Right cardiac atrium (tissue), 5 donors: ENCODE results near the gene LCLAT1. TPM values are rescaled to one million over a fixed set of nuclear protein-coding genes. Genes with fewer than 3 reads are reported as not detected.

Experiments used
- ATAC-seq, 2 donors: fragments of 200-7000 bp; cut with Tn5 transposase; one replicate each; pipeline versions ENCODE4 v1.8.0 to v1.9.1; 2020; ENCODE audit warnings: moderate library complexity in 2 of 2, mild to moderate bottlenecking in 1 of 2
- DNase-seq, 3 donors: peaks; one replicate each; pipeline ENCODE4 v3.0.0-alpha.2; 2020
- H3K27ac ChIP-seq: one replicate; pipeline ENCODE4 v1.5.1; 2013; ENCODE audit warnings: mild to moderate bottlenecking, low read length, control low read depth, moderate library complexity
- H3K27me3 ChIP-seq: one replicate; pipeline ENCODE4 v1.6.1; 2013; ENCODE audit not compliant: control insufficient read depth, insufficient read depth
- H3K4me1 ChIP-seq: one replicate; pipeline ENCODE4 v1.6.1; 2013; ENCODE audit warnings: low read length; ENCODE audit not compliant: control insufficient read depth, insufficient read depth
- H3K4me3 ChIP-seq: one replicate; pipeline ENCODE4 v1.5.1; 2013; ENCODE audit warnings: low read length, control low read depth
- H3K9me3 ChIP-seq: one replicate; pipeline ENCODE4 v1.6.1; 2013; ENCODE audit warnings: low read length; ENCODE audit not compliant: control insufficient read depth
- WGBS: extraction: QIAGEN DNeasy Blood & Tissue Kit; methylation state at CpG from one replicate; pipeline ENCODE4 v1.1.7; 2013; 5-methylcytosine and 5-hydroxymethylcytosine counted together
- intact Hi-C, 4 donors: fragments of 100-400 bp; cut with DNase I; formaldehyde crosslinking; loops; one replicate each; pipeline versions ENCODE4 v1.11.0 to v1.14.0; 2022 to 2023
- polyA plus RNA-seq: library from polyadenylated mRNA; stranded (reverse); fragments of 200-250 nt; gene quantifications from one replicate; pipeline ENCODE4 v1.2.3, GENCODE V29; 2013
- total RNA-seq, 4 donors: library from RNA; stranded (reverse); fragmentation: NEBNext Ultra II Directional; extraction: Animal tissue kit (Norgen Biotek cat#: 25700); gene quantifications; one replicate each; pipeline ENCODE4 v1.2.1, GENCODE V29; 2021
- donor health status: healthy with polysubstance abuse.
- donor health status: DM: no; HTN: yes; CAD: no.
- donor health status: DM: no; HTN: no; CAD: no.
- donor health status: DM: no; HTN: yes; CAD: no; lungs with severe emphysema.
- donor health status: DM: yes; HTN: yes; CAD: no.

Gene LCLAT1
- total and polyA plus RNA-seq, 5 donors, result 5.1 to 18.7 (median 16.0) TPM

GRCh38 chr2:30677231-30677630, 230.2 kb downstream of the LCLAT1 start:
- ATAC-seq (no peak), DNase-seq (no peak)
- Histone ChIP-seq H3K27me3 (no peaks in the 10 kb centered on the region), H3K9me3 (no peaks in the 10 kb centered on the region), H3K27ac (no peak overlapping the region), H3K4me3 (no peak overlapping the region), H3K4me1 (no peaks in the 10 kb centered on the region)
- intact Hi-C loops, result no loop called here

DNA sequence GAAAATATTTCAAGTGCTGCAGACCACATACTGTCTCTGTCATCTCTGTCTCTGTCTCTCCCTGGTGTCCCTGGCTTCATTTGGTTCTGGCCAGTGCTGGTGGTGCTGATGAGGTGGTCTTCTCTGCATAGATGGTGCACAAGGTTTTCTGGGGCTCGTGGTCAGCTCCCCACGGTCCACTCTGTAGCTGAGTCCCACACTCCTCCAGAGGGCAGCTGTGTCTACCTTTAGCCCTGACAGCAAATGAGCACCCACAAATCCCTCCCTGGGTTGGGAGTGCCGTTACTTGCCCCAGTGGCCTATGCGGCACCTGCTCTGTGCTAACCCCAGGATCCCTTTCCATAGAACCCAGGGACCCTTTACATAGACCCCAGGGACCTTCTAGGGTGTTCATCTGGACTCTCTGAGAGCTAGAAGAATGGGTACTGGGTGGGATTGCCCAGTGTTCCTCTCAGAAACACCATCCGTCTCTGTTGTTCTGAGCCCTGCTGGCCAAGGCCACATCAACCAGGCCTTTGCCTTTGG, 230.9 kb downstream of the LCLAT1 start:
- no peak overlapping the region for H3K27ac ChIP-seq
- intact Hi-C loops, result no loop called here
- ATAC-seq (no peak), DNase-seq (no peak)
- H3K27me3 ChIP-seq, result no peaks in the 10 kb centered on the region
- H3K9me3 ChIP-seq, result no peaks in the 10 kb centered on the region
- 91% methylated on average over 5 of the region's 5 CpGs for WGBS
- H3K4me1 ChIP-seq, result no peaks in the 10 kb centered on the region
- no peak overlapping the region for H3K4me3 ChIP-seq

GRCh38 chr2:30678410-30679137, 231.5 kb downstream of the LCLAT1 start:
- intact Hi-C loops, result no loop called here
- Histone ChIP-seq H3K27me3 (no peaks in the 10 kb centered on the region), H3K4me3 (no peak overlapping the region), H3K4me1 (no peaks in the 10 kb centered on the region), H3K9me3 (no peaks in the 10 kb centered on the region), H3K27ac (no peak overlapping the region)
- ATAC-seq, result no peak
- DNase-seq, result no peak
- WGBS, result 81% methylated on average over 11 of the region's 11 CpGs

- H3K4me3 ChIP-seq, result no peak overlapping the region
- WGBS, result 76% methylated on average over 12 of the region's 12 CpGs
- intact Hi-C loops, result no loop called here
- H3K4me1 ChIP-seq, result no peaks in the 10 kb centered on the region
- ATAC-seq, result no peak
- H3K27me3 ChIP-seq, result no peaks in the 10 kb centered on the region
- H3K27ac ChIP-seq, result no peak overlapping the region
- H3K9me3 ChIP-seq, result no peaks in the 10 kb centered on the region
- no peak for DNase-seq
Observed at GRCh38 chr2:30679426-30680088, 232.5 kb downstream of the LCLAT1 start.

DNA sequence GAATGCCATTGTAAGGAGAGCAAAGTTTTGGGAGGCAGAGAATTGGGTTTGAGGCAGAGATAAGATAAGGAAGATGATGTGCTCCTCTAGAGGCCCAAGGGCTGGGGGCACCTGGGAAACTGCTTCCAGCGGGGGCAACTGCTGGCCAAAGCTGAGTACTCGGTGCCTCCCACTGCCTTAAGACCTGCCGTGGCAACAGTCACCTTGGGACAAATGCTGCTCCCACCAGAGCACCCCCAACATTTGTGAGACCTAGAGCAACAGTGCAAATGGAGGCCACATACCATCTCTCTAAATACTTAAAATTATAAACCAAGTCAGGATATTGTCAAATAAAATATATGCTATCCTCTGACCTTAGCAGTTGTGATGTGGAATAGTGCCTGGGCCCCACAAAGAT, 233.1 kb downstream of the LCLAT1 start:
- no peaks in the 10 kb centered on the region for H3K9me3 ChIP-seq
- H3K4me1 ChIP-seq, result no peaks in the 10 kb centered on the region
- WGBS, result 92% methylated on average over 3 of the region's 3 CpGs
- DNase-seq (no peak), ATAC-seq (no peak)
- H3K4me3 ChIP-seq, result no peak overlapping the region
- no peak overlapping the region for H3K27ac ChIP-seq
- intact Hi-C loops, result no loop called here
- no peaks in the 10 kb centered on the region for H3K27me3 ChIP-seq

DNA sequence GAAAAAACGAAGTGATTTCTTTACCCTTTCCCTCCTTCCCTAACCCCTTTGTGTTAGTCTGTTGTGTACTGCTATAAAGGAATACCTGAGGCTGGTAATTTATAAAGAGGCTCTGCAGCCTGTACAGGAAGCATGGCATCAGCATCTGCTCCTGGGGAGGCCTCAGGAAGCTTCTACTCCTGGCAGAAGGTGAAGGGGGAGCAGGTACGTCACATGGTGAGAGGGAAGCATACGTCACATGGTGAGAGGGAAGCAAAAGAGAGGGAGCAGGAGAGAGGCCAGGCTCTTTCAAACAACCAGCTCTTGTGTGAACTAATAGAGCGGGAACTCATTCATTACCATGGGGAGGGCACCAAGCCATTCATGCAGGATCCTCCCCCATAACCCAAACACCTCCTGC, 234.0 kb downstream of the LCLAT1 start:
- no peak overlapping the region for H3K27ac ChIP-seq
- 92% methylated on average over 4 of the region's 4 CpGs for WGBS
- H3K4me1 ChIP-seq, result no peaks in the 10 kb centered on the region
- H3K9me3 ChIP-seq, result no peaks in the 10 kb centered on the region
- intact Hi-C loops, result no loop called here
- no peak overlapping the region for H3K4me3 ChIP-seq
- ATAC-seq (no peak), DNase-seq (no peak)
- H3K27me3 ChIP-seq, result no peaks in the 10 kb centered on the region

- H3K27me3 ChIP-seq, result no peaks in the 10 kb centered on the region
- no peak for ATAC-seq
- intact Hi-C loops, result no loop called here
- no peak overlapping the region for H3K4me3 ChIP-seq
- no peaks in the 10 kb centered on the region for H3K9me3 ChIP-seq
- no peak for DNase-seq
- no peak overlapping the region for H3K27ac ChIP-seq
- H3K4me1 ChIP-seq, result no peaks in the 10 kb centered on the region
- 94% methylated on average over 8 of the region's 8 CpGs for WGBS
Observed at GRCh38 chr2:30683236-30683956, 236.3 kb downstream of the LCLAT1 start.

DNA sequence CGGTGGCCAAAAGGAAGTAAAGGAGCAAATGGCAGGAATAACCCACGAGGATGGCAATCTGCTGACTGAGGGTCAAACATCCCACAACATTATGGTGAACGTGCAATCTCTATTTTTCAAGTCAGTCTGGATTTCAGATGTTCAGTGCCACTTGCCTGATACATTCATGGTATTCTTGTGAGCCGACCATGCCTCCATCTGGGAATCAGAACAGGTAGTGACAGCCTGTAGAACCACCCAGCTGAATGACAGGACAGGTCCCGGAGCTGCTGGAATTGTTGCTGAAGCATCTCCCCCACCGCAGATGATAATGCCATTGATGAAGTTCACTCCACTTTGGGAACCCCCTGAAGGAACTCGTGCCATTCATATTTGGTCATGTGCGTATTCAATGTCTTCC, 237.0 kb downstream of the LCLAT1 start:
- Histone ChIP-seq H3K27ac (no peak overlapping the region), H3K4me1 (no peaks in the 10 kb centered on the region), H3K9me3 (no peaks in the 10 kb centered on the region), H3K4me3 (no peak overlapping the region), H3K27me3 (no peaks in the 10 kb centered on the region)
- intact Hi-C loops, result no loop called here
- no peak for ATAC-seq
- 91% methylated on average over 8 of the region's 8 CpGs for WGBS
- DNase-seq, result no peak

DNA sequence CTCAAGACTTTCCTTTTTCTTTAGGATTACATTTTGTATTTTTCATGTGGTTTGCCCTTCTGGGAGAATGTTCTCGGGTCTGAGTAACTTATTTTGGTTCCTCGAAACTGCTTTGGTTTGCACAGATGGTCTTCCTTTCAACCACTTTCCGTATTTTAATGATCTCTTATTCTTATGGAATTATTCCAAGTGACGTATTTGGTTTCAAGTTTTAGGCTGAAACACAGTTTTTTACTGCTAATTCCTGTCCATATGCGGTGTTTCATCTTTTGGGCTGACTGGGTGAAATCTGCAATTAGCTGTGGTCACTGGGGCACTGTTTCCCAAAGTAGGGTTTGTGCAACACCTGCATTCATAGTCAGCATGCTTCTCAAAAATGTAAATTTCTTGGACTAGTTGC, 237.5 kb downstream of the LCLAT1 start:
- DNase-seq (no peak), ATAC-seq (no peak)
- H3K9me3 ChIP-seq, result no peaks in the 10 kb centered on the region
- no peak overlapping the region for H3K4me3 ChIP-seq
- intact Hi-C loops, result no loop called here
- H3K4me1 ChIP-seq, result no peaks in the 10 kb centered on the region
- H3K27ac ChIP-seq, result no peak overlapping the region
- H3K27me3 ChIP-seq, result no peaks in the 10 kb centered on the region
- WGBS, result 75% methylated on average over 5 of the region's 5 CpGs

DNA sequence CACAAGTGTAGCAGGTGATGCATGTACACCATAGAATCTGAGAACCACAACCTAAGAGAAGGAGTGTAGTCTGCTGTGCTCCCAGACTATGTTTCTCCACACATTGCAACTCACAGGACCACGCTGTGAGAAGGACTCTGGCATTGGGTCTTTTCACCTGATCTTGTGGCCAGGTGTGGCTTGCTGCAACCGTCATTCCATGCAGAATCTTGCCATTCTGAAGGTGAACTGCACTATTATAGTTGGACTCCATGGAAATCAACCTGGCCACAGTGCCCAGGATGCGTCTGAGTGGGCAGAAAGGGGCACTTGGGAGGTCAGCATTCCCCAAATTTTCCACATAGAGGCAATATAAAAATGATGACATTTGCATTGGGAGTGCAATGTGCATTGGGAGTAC, 237.9 kb downstream of the LCLAT1 start:
- ATAC-seq (no peak), DNase-seq (no peak)
- no peaks in the 10 kb centered on the region for H3K9me3 ChIP-seq
- H3K27ac ChIP-seq, result no peak overlapping the region
- H3K27me3 ChIP-seq, result no peaks in the 10 kb centered on the region
- no peaks in the 10 kb centered on the region for H3K4me1 ChIP-seq
- 92% methylated on average over 3 of the region's 3 CpGs for WGBS
- intact Hi-C loops, result no loop called here
- H3K4me3 ChIP-seq, result no peak overlapping the region

GRCh38 chr2:30686000-30686399, 239.0 kb downstream of the LCLAT1 start:
- ATAC-seq (no peak), DNase-seq (no peak)
- Histone ChIP-seq H3K4me3 (no peak overlapping the region), H3K27me3 (no peaks in the 10 kb centered on the region), H3K9me3 (no peaks in the 10 kb centered on the region), H3K27ac (no peak overlapping the region), H3K4me1 (no peaks in the 10 kb centered on the region)
- WGBS, result 93% methylated on average over 2 of the region's 2 CpGs
- intact Hi-C loops, result no loop called here
